Stimulated activated CD8-positive, alpha-beta memory T cell treated with anti-CD3 and anti-CD28 coated beads, Interleukin-7, amount 100 ng/mL, for 48 hours (primary cell): ENCODE measurements around the gene TRAF1.

Source experiments
- DNase-seq, 2 donors: peaks; one replicate each; pipeline ENCODE4 v3.0.0-alpha.2; 2020; ENCODE audit warnings: low read depth in 1 of 2; ENCODE audit errors: extremely low read depth in 1 of 2

The TRAF1 gene

DNA sequence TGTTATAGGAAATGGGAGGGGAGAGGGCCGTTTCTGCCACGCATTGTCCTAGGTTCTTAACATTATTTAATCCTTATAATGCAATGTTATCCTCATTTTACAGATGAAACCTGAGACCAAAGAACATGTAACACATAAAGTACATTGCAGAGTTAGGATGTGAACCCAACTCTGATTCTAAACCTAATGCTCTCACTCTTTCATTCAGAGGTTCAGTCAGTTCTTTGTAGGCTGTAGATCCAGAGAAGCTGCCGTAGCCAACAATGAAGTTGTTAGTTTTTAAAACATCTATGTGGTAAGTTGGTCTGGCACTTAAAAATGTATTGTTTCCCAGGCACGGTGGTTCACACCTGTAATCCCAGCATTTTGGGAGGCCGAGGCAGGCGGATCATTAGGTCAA lies 73.4 kb downstream of the TRAF1 start:
- DNase-seq: no peak
